ENCODE results near the gene RIPK1.

GRCh38 chr6:3144571-3144970, 76.3 kb downstream of the RIPK1 start:
- TF ChIP-seq CTCF (IDR thresholded peaks at IDR 0.05) = no peak
- no peak for TF ChIP-seq EZH2 (IDR thresholded peaks at IDR 0.05)
